Lung (tissue), 12 donors: ENCODE measurements around the gene MDH1B. TPM values are rescaled to one million over a fixed set of nuclear protein-coding genes. Genes with fewer than 3 reads are reported as not detected.
A peak's percentile ranks its signal among the peaks of the same experiment; 100 is the strongest.

Source experiments
- ATAC-seq: fragments of 200-7000 bp; cut with Tn5 transposase; one replicate; pipeline ENCODE4 v1.9.1; 2020; ENCODE audit warnings: moderate number of reproducible peaks; ENCODE audit not compliant: insufficient read depth, low FRiP score
- DNase-seq, 3 donors: peaks; one replicate each; pipeline ENCODE4 v3.0.0-alpha.2; 2013 to 2017
- H3K27ac ChIP-seq, 2 donors: one replicate each; pipeline ENCODE4 v1.5.1; 2013; ENCODE audit warnings: mild to moderate bottlenecking in 2 of 2, moderate library complexity in 2 of 2, control low read depth in 1 of 2, inconsistent platforms in 1 of 2, low read depth in 1 of 2, low read length in 1 of 2
- H3K27me3 ChIP-seq, 3 donors: one replicate each; pipeline ENCODE4 v1.5.1; 2013; ENCODE audit warnings: low read length in 2 of 3; ENCODE audit not compliant: control insufficient read depth in 3 of 3, insufficient read depth in 3 of 3
- H3K36me3 ChIP-seq, 4 donors: one replicate each; pipeline ENCODE4 v1.5.1; 2013; ENCODE audit warnings: low read length in 4 of 4, mild to moderate bottlenecking in 1 of 4, moderate library complexity in 1 of 4; ENCODE audit not compliant: control insufficient read depth in 4 of 4, insufficient read depth in 4 of 4
- H3K4me1 ChIP-seq, 5 donors: one replicate each; pipeline ENCODE4 v1.5.1; 2013; ENCODE audit warnings: low read length in 5 of 5, mild to moderate bottlenecking in 2 of 5, moderate library complexity in 1 of 5; ENCODE audit not compliant: control insufficient read depth in 5 of 5, insufficient read depth in 5 of 5
- H3K4me3 ChIP-seq: one replicate; pipeline ENCODE4 v1.5.1; 2013; ENCODE audit warnings: mild to moderate bottlenecking, control low read depth, moderate library complexity
- H3K9ac ChIP-seq, 2 donors: one replicate each; pipeline ENCODE4 v1.5.1; 2013; ENCODE audit warnings: low read length in 2 of 2, control low read depth in 1 of 2; ENCODE audit not compliant: insufficient read depth in 1 of 2
- H3K9me3 ChIP-seq, 4 donors: one replicate each; pipeline ENCODE4 v1.5.1; 2013; ENCODE audit warnings: low read length in 3 of 4, mild to moderate bottlenecking in 1 of 4, moderate library complexity in 1 of 4; ENCODE audit not compliant: control insufficient read depth in 4 of 4, insufficient read depth in 3 of 4
- WGBS, 2 donors: extraction: QIAGEN DNeasy Blood & Tissue Kit; methylation state at CpG; one replicate each; pipeline ENCODE4 v1.1.7; 2013; 5-methylcytosine and 5-hydroxymethylcytosine counted together
- polyA plus RNA-seq, 2 donors: library from polyadenylated mRNA; stranded (reverse); fragments of 200-250 nt; gene quantifications; one replicate each; pipeline ENCODE4 v1.2.1, GENCODE V29; 2013
- total RNA-seq, 2 donors: library from RNA; depleted of rRNA in 1 of 2; stranded (reverse); fragments of >200 nt in 1 of 2; gene quantifications; one replicate each; pipeline ENCODE4 v1.2.1, GENCODE V29; 2014 to 2021
- TF ChIP-seq, protein P1 (sequence below): IDR thresholded peaks from 2 replicates; pipeline ENCODE4 v1.5.1; 2012; ENCODE audit warnings: mild to moderate bottlenecking; ENCODE audit errors: control extremely low read depth, extremely low read depth
- donor health status: control.
- donor health status: control.
- donor health status: Bipolar disorder and iron deficiency.
- donor health status: healthy.
- donor health status: DM: yes; HTN: yes; CAD: no.

MDH1B gene
- total and polyA plus RNA-seq, 4 donors = 3.1 to 15.0 (median 7.3) TPM

- Histone ChIP-seq H3K4me1 (peaks cover 0 to 10% (median 0%) of the 10 kb centered on the region in 5 donors), H3K27ac (peak overlapping the region; percentile 92 to 94), H3K27me3 (peaks cover 0 to 3% (median 0%) of the 10 kb centered on the region in 3 donors), H3K9ac (peak overlapping the region in 1 of 2 donors; percentile 97), H3K4me3 (peak overlapping the region; percentile 56), H3K36me3 (peaks cover 0 to 21% (median 10%) of the 10 kb centered on the region in 4 donors), H3K9me3 (no peaks in the 10 kb centered on the region)
- TF ChIP-seq, protein P1, sequence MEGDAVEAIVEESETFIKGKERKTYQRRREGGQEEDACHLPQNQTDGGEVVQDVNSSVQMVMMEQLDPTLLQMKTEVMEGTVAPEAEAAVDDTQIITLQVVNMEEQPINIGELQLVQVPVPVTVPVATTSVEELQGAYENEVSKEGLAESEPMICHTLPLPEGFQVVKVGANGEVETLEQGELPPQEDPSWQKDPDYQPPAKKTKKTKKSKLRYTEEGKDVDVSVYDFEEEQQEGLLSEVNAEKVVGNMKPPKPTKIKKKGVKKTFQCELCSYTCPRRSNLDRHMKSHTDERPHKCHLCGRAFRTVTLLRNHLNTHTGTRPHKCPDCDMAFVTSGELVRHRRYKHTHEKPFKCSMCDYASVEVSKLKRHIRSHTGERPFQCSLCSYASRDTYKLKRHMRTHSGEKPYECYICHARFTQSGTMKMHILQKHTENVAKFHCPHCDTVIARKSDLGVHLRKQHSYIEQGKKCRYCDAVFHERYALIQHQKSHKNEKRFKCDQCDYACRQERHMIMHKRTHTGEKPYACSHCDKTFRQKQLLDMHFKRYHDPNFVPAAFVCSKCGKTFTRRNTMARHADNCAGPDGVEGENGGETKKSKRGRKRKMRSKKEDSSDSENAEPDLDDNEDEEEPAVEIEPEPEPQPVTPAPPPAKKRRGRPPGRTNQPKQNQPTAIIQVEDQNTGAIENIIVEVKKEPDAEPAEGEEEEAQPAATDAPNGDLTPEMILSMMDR = no peak
- no peak for ATAC-seq
- WGBS, 2 donors = 37 to 38% methylated on average over 12 of the region's 12 CpGs
- no peak for DNase-seq
Measured at GRCh38 chr2:206766057-206766930, 1.2 kb upstream of the MDH1B start.

DNA sequence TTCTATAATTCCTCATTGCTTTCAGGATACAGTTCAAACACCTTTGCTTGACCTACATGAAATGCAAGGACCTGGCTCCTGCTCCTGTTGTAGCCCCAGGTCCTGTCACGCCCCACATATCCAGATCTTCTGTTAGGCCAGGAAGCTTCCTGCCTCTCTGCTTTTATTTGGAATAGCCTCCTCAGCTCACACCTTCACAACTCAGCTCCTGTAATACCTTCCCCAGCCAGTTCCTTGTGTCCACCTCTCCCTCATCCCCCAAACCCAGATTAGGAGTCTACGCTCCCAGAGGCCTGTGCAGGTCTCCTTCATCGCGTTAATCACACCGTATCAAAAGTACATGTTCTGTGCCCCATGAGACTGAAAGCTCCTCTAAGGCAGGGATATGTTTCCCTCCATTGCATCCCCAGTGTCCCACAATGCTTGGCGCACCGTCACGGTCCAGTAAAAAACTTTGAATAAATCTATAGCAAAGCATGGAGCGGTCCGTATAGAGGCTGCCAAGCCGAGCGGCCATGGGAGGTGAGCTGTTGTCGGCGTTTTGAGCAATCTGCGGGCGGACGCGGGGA is 371 bp downstream of the MDH1B start:
- ATAC-seq (no peak), DNase-seq (no peak)
- peaks cover 0 to 10% (median 0%) of the 10 kb centered on the region in 5 donors for H3K4me1 ChIP-seq
- peaks cover 0 to 16% (median 6%) of the 10 kb centered on the region in 4 donors for H3K36me3 ChIP-seq
- peak overlapping the region; percentile 92 to 94 for H3K27ac ChIP-seq
- peak overlapping the region; percentile 56 for H3K4me3 ChIP-seq
- 9 to 10% methylated on average over 18 of the region's 18 CpGs for WGBS, 2 donors
- H3K9ac ChIP-seq = peak overlapping the region; percentile 88 to 97
- H3K27me3 ChIP-seq = peaks cover 0 to 4% (median 0%) of the 10 kb centered on the region in 3 donors
- TF ChIP-seq, protein P1 = no peak
- H3K9me3 ChIP-seq = no peaks in the 10 kb centered on the region

DNA sequence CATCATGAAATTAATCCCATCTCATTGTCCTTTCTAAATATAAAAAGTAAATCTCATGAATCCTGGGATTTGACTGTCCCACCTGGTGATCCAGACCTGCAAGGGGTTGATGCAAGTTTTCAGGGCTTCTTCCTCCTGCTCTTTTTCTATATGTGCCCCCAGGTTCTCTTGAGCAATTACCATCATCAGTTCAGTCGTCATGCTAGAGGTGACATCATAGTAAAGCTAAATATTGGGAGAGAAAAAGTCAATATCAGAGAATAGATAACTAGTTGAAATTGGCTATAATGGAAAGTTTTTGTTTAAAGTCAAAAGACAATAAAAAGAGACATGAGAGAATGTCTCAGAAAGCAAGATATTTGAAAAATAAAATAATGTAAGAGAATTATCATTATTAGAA is 8.3 kb downstream of the MDH1B start:
- Histone ChIP-seq H3K27me3 (peaks cover 0 to 4% (median 0%) of the 10 kb centered on the region in 3 donors), H3K27ac (no peak overlapping the region), H3K9me3 (no peaks in the 10 kb centered on the region), H3K4me1 (no peaks in the 10 kb centered on the region), H3K4me3 (no peak overlapping the region), H3K36me3 (no peaks in the 10 kb centered on the region), H3K9ac (no peak overlapping the region)
- DNase-seq = no peak
- TF ChIP-seq, protein P1 = no peak
- no peak for ATAC-seq
- 59 to 69% methylated on average over 1 of the region's 1 CpG for whole genome bisulfite sequencing, 2 donors
